Measurements from ENCODE around the gene AP2S1. TPM values are rescaled to one million over a fixed set of nuclear protein-coding genes. Genes with fewer than 3 reads are reported as not detected.

AP2S1 gene
- total and polyA plus RNA-seq, 2 of the 8 experiments (the other 6 are each of a cell fraction or from before 2014, with no cell fraction given), result 195 to 211 TPM

GRCh38 chr19:46797881-46798280 lies 52.8 kb downstream of the AP2S1 start:
- CTCF ChIA-PET (ENCODE audit: partially characterized antibody), result interaction anchor here (0.6 to 2.4 kb wide), 6 partner anchors 14 to 630 kb away, joined by 3 to 13 read pairs (median 4); no protein-coding TSS in a partner anchor
- 88% methylated on average over 1 of the region's 1 CpG; no CpG with 5 or more reads in 1 of the 2 experiments for WGBS, 2 experiments (ENCODE audit: extremely low coverage in 1 of 2, insufficient coverage in 1 of 2, insufficient read length in 1 of 2, insufficient replicate concordance in 2 of 2, low coverage in 1 of 2, low lambda C conversion rate in 2 of 2, missing lambda C conversion rate in 1 of 2)

More at GRCh38 chr19:46797881-46798280, 52.8 kb downstream of the AP2S1 start:
- Histone ChIP-seq H2AFZ (ENCODE audit: low read length) (no peak overlapping the region), H2BK120ac (replicated peaks; ENCODE audit: low read depth, low read length) (no peak overlapping the region), H3K23me2 (ENCODE audit: low read depth, low read length) (no peaks in the 10 kb centered on the region), H4K91ac (replicated peaks; ENCODE audit: insufficient read length, low read length) (no peak overlapping the region), H3K14ac (ENCODE audit: insufficient read length) (no peak overlapping the region), H3K9ac (replicated peaks in 1 of 4; ENCODE audit: extremely low read depth in 1 of 4, low read depth in 3 of 4, low read length in 3 of 4) (no peak overlapping the region), H3K36me3 (ENCODE audit: control insufficient read depth in 2 of 4, insufficient read depth in 4 of 4, low read length in 3 of 4) (no peaks in the 10 kb centered on the region), H3K18ac (ENCODE audit: extremely low read depth, low read length) (no peak overlapping the region), H3K9me3 (ENCODE audit: insufficient read depth in 2 of 2, low read depth in 1 of 2, low read length in 1 of 2) (no peaks in the 10 kb centered on the region), H2BK12ac (ENCODE audit: low read depth, low read length) (no peak overlapping the region), H3K79me2 (ENCODE audit: control insufficient read depth in 1 of 2, insufficient read depth in 2 of 2, low read length in 2 of 2) (no peaks in the 10 kb centered on the region), H3K4ac (replicated peaks; ENCODE audit: insufficient read length, low read depth, low read length) (no peak overlapping the region), H4K8ac (ENCODE audit: extremely low read depth, insufficient read depth, low read length) (no peak overlapping the region), H2BK20ac (ENCODE audit: low read length) (no peak overlapping the region), H3K4me2 (ENCODE audit: insufficient read depth in 1 of 2, low read depth in 2 of 2, low read length in 2 of 2) (no peak overlapping the region), H3K4me1 (replicated peaks in 1 of 4; ENCODE audit: control insufficient read depth in 3 of 4, insufficient read depth in 4 of 4, low read length in 3 of 4) (no peaks in the 10 kb centered on the region), H3K27ac (ENCODE audit: low read depth, low read length) (no peak overlapping the region), H2BK5ac (ENCODE audit: low read depth, low read length) (no peak overlapping the region), H3K23ac (ENCODE audit: insufficient read length) (no peak overlapping the region), H2AK5ac (ENCODE audit: low read depth, low read length) (no peak overlapping the region), H3K4me3 (ENCODE audit: extremely low read depth in 1 of 4, insufficient read depth in 2 of 4, low read depth in 3 of 4, low read length in 4 of 4) (no peak overlapping the region), H3K79me1 (ENCODE audit: low read depth, low read length) (no peaks in the 10 kb centered on the region), H3K56ac (replicated peaks; ENCODE audit: insufficient read length, low read depth, low read length) (no peak overlapping the region), H4K5ac (ENCODE audit: insufficient read length, low read depth, low read length) (no peak overlapping the region), H2BK15ac (ENCODE audit: low read length) (no peak overlapping the region), H3K27me3 (replicated peaks in 1 of 4; ENCODE audit: control insufficient read depth in 3 of 4, extremely low read depth in 1 of 4, insufficient read depth in 3 of 4, low read length in 3 of 4) (no peaks in the 10 kb centered on the region; a peak in 1 of 7 replicates), H4K20me1 (replicated peaks in 1 of 2; ENCODE audit: control insufficient read depth in 1 of 2, insufficient read depth in 2 of 2, low read length in 2 of 2) (no peaks in the 10 kb centered on the region)
- TF ChIP-seq SUZ12 (IDR thresholded peaks at IDR 0.05; ENCODE audit: low read length), result no peak
- DNase-seq (ENCODE audit: low read depth in 1 of 2, low spot score in 2 of 2) (no peak), FAIRE-seq (no peak)
- POLR2A ChIA-PET (ENCODE audit: partially characterized antibody), result interaction anchor here (1.0 to 5.2 kb wide), 5 partner anchors 10 to 24 kb away, joined by 3 to 34 read pairs (median 3); partner anchors contain the start of gene SLC1A5

Measured in H1 (cell line).